ENCODE data around the gene KDM3A. TPM values are rescaled to one million over a fixed set of nuclear protein-coding genes. Genes with fewer than 3 reads are reported as not detected.

KDM3A gene
- total and polyA plus RNA-seq, 9 of the 15 experiments (the other 6 are each of a cell fraction or from before 2014, with no cell fraction given) = 7.5 to 95.4 (median 24.8) TPM

GRCh38 chr2:86519349-86519748, 78.2 kb downstream of the KDM3A start:
- Histone ChIP-seq H2AFZ (ENCODE audit: low read depth, low read length) (no peak overlapping the region), H3K4me2 (ENCODE audit: insufficient read depth, low read length) (no peak overlapping the region), H3K9me3 (replicated peaks; ENCODE audit: control insufficient read depth, insufficient read depth, low read depth, low read length) (no peaks in the 10 kb centered on the region; the same call in 1 of the 2 replicates), H3K27me3 (ENCODE audit: control insufficient read depth in 2 of 2, insufficient read depth in 2 of 2, low read length in 2 of 2) (no peaks in the 10 kb centered on the region), H3K9ac (ENCODE audit: insufficient read depth in 1 of 2, low read depth in 2 of 2, low read length in 2 of 2) (no peak overlapping the region), H3K9me1 (ENCODE audit: control insufficient read depth, insufficient read depth, low read length) (no peaks in the 10 kb centered on the region), H3K79me2 (ENCODE audit: control insufficient read depth, insufficient read depth, low read length) (no peaks in the 10 kb centered on the region), H3K27ac (ENCODE audit: extremely low read depth, low read depth, low read length) (no peak overlapping the region), H3K36me3 (ENCODE audit: control insufficient read depth, insufficient read depth, low read length) (no peaks in the 10 kb centered on the region), H3K4me1 (replicated peaks in 1 of 2; ENCODE audit: control insufficient read depth in 2 of 2, insufficient read depth in 2 of 2, low read length in 2 of 2) (no peaks in the 10 kb centered on the region), H3K4me3 (no peak overlapping the region), H4K20me1 (replicated peaks; ENCODE audit: control insufficient read depth, insufficient read depth, low read length) (no peaks in the 10 kb centered on the region)
- no TSS peak for BruUV-seq (replicated peaks)
- no peak for TF ChIP-seq ATF7 (IDR thresholded peaks at IDR 0.05)
- no peak for TF ChIP-seq TSHZ1 (CRISPR knock-in tag; IDR thresholded peaks at IDR 0.05)
- TF ChIP-seq ZBTB1 (CRISPR knock-in tag; IDR thresholded peaks at IDR 0.05; ENCODE audit: borderline replicate concordance, low read depth) = no peak
- TF ChIP-seq ZNF175 (CRISPR knock-in tag; IDR thresholded peaks at IDR 0.05; ENCODE audit: low read depth) = no peak
- intact Hi-C loops (cut with micrococcal nuclease) = no loop called here
- ATAC-seq = no peak
- no peak for FAIRE-seq
- POLR2A ChIA-PET = interaction anchor here (1.0 kb wide), 1 partner anchor 9 kb away, joined by 3 read pairs; no protein-coding TSS in a partner anchor
- in situ Hi-C loops (cut with MboI) = no loop called here
- CTCF ChIA-PET (ENCODE audit: low intra/inter-chr PET ratio) = no interaction called here
- WGBS (ENCODE audit: insufficient coverage, low coverage, missing lambda C conversion rate) = 100% methylated on average over 1 of the region's 1 CpG
- no peak for DNase-seq (ENCODE audit: extremely low read depth in 1 of 4, low spot score in 3 of 4)
